Keratinocyte (primary cell): Measurements from ENCODE around the gene LINC00237.

Experiments
- EZH2 ChIP-seq: IDR thresholded peaks from one replicate; pipeline ENCODE4 v1.6.1; 2012; ENCODE audit warnings: inconsistent platforms, mild to moderate bottlenecking, low read length, moderate library complexity
- TF ChIP-seq, protein P1 (sequence below), 3 experiments: IDR thresholded peaks in 1 of 3; conservative IDR thresholded peaks in 1 of 3; optimal IDR thresholded peaks in 1 of 3; 2 replicates in 2 of 3; 3 replicates in 1 of 3; pipeline versions ENCODE3 to v1.5.1; 2011; ENCODE audit warnings: low read length in 3 of 3, mild to moderate bottlenecking in 3 of 3, moderate library complexity in 2 of 3, control low read depth in 1 of 3, inconsistent platforms in 1 of 3; ENCODE audit not compliant: insufficient read depth in 2 of 3; ENCODE audit errors: extremely low read depth in 1 of 3

DNA sequence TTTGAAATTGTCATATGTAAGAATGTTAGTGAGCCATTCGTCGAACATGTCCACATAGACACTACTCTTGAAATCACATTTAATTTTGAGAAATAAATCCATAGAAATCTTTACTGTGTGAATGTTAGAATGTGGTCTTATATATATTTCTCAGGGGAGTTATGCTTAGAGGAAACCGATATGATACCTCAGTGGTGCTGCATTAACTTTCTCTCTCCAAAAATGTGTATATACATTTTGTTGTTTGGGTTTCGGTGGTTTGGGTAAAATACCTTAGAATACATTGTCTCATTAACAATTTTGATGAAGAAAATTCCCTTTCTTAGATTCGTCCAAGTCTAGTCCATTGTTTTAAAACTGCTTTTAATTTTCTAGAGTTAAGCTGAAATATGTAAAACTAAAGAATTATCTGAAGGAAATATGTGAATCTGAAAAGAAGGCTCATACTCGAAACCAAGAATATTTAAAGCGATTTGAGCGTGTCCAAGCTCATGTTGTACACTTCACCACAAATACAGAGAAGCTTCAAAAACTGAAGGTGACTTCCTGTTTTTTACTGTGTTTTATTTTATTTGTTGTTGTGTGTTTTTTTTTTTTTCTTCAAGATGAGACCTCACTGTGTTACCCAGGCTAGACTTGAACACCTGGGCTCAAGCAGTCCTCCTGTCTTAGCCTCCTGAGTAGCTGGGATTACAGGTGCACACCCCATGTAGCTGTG lies 30.0 kb upstream of the LINC00237 start:
- TF ChIP-seq, protein P1, sequence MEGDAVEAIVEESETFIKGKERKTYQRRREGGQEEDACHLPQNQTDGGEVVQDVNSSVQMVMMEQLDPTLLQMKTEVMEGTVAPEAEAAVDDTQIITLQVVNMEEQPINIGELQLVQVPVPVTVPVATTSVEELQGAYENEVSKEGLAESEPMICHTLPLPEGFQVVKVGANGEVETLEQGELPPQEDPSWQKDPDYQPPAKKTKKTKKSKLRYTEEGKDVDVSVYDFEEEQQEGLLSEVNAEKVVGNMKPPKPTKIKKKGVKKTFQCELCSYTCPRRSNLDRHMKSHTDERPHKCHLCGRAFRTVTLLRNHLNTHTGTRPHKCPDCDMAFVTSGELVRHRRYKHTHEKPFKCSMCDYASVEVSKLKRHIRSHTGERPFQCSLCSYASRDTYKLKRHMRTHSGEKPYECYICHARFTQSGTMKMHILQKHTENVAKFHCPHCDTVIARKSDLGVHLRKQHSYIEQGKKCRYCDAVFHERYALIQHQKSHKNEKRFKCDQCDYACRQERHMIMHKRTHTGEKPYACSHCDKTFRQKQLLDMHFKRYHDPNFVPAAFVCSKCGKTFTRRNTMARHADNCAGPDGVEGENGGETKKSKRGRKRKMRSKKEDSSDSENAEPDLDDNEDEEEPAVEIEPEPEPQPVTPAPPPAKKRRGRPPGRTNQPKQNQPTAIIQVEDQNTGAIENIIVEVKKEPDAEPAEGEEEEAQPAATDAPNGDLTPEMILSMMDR (optimal IDR thresholded peaks at IDR 0.05 in 1 of 3, IDR thresholded peaks at IDR 0.05 in 1 of 3, conservative IDR thresholded peaks at IDR 0.05 in 1 of 3; ENCODE audit: extremely low read depth in 1 of 3, insufficient read depth in 2 of 3, low read length in 3 of 3) = no peak
- no peak for TF ChIP-seq EZH2
